HG02763 (cell line): Measurements from ENCODE around the gene APBB2.
"Not testable (repeated sequence)": the region's sequence is repeated elsewhere in the genome, so short reads cannot be mapped to it uniquely, and the experiment has no call there.

Experiments
- ATAC-seq: cut with Tn5 transposase; IDR thresholded peaks from one replicate; pipeline ENCODE4 v1.9.1; 2021; ENCODE audit warnings: mild to moderate bottlenecking, moderate library complexity; ENCODE audit not compliant: unreplicated experiment

Gene APBB2

DNA sequence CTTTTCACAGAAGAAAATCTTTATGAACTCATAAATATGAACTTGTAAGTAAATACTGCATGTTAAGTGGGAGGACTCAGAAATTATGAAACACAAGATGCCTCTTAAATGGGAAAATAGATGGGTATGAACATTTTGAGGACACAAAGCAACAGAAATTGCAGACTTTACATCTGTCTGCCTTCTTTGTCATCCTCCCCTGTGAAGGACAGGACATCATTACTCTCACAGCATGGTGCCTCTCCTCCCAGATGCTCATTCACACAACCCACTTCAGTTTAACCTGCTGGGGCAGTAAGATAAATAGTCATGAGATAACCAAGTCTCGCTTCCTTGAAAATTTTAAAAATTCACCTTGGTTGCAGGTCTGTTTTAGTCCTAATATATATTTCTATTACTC lies 144.5 kb downstream of the APBB2 start:
- no peak for ATAC-seq

DNA sequence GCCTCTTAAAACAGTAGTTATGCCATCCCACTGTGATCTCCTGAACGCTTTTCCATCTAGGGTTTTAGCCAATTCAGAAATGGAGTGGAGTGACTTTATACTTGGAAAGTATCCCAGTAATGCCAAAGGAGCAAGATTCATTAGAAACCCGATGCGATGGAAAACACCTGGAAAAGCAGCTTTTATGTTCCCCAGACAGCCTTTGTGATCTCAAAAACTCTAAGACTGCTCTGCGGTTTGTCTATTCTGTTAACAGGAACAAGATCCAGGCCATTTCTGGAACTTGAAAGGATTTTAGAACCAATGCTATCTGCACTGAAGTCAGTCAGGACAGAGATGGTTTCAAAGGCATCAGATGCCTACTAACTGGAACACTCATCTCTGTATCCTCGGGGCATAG lies 145.1 kb downstream of the APBB2 start:
- no peak for ATAC-seq

DNA sequence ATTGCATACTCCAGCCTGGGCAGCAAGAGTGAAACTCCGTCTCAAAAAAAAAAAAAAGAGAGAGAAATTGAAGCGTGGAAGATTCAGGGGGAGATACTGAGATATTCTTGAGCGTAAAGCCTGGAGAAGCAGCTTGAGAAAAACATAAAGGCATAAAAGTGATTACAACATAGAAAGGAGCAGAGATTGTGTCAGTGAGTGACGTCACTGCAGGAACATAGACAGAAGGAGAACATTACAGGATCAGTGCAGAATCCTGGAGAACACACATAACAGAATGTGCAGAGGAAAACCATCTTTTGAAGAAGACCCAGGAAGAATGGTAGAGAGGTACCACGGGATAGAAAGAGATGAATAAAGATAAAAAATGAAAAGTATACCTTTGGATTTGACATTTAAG lies 147.0 kb downstream of the APBB2 start:
- ATAC-seq = no peak

DNA sequence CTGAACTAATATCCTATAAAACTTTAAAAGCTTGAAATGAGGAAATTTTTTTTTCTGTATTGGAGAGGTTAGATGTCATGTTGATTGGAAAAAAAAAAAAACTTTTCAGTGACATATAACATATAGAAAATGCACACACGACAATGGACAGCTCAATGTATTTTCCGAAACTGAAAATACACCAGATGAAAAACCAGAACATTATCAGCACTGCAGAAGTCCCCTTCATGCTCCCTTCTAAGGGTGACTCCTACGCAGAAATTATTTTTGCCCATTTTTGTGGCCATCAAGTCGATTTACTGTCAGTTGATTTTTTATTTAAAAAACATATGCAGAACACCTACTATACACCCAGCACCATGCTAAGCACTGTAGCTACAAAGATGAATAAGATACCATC lies 148.3 kb downstream of the APBB2 start:
- ATAC-seq = no peak

DNA sequence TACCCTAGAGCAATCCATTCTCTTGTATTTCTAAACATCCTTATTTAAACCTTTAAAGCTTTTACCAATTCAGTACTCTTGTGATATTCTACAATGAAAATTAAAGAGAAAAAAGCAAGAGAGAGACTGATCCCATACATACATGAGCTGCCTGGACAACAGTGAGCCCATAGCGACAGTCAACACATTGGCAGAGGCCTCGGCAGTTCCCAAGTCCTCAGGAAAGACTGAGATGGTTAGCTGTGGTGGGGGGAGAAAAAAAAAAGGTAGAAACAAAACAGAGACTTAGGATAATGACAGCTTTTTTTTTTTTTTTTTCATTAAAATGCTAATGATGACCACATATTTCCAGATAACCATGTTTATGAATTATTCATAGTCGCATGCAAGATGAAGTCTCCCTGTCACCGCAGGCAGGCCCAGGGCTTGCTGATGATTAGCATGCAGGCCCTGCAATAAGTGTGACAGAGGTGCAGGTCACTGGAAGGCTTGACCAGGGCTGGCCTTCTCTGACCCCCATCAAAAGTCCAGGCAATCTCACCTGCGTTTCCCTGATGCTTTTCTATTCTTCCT lies 148.8 kb downstream of the APBB2 start:
- ATAC-seq = no peak

DNA sequence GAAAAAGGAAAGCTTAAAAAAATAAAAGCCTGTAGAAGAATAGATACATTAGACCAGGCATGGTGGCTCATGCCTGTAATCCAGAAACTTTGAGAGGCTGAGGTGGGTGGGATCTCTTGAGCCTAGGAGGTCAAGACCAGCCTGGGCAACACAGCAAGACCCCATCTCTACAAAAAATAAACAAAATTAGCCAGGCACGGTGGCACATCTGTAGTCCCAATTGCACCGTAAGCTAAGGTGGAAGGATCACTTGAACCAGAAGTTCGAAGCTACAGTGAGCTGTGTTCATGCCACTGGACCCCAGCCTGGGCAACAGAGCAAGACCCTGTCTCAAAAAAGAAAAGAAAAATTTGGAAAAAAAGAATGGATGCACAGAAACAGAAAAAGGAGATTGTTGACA lies 149.4 kb downstream of the APBB2 start:
- ATAC-seq = no peak

DNA sequence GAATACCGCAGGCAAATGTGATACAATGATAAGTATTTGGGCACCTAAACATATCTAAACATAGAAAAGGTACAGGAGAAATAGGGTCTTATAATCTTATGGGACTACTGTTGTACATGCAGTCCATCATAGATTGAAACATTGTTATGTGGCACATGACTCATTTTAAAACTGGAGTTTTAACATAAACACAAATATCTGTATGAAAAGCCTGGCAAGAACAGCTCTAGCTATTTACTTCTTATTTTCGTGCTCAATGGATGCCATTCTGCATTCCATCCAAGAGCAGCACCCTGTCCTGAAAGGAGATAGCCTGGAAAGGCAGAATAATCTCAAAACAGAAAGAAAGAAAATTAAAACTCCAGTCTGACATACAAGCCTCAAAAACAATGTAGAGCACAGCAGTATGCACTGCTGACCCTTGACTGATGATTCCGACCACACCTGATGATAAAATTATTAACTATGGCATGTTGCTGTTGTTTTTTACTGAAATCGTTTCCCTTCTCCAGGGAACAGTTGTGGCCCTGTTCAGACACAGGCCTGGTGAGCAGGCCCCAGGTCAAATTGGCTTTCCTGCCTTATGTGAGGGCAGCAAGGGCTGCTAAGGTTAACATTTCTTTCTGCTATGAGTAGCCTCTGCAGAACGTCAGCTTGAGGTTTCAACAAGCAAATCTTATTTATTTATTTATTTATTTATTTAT lies 152.7 kb downstream of the APBB2 start:
- ATAC-seq = no peak

DNA sequence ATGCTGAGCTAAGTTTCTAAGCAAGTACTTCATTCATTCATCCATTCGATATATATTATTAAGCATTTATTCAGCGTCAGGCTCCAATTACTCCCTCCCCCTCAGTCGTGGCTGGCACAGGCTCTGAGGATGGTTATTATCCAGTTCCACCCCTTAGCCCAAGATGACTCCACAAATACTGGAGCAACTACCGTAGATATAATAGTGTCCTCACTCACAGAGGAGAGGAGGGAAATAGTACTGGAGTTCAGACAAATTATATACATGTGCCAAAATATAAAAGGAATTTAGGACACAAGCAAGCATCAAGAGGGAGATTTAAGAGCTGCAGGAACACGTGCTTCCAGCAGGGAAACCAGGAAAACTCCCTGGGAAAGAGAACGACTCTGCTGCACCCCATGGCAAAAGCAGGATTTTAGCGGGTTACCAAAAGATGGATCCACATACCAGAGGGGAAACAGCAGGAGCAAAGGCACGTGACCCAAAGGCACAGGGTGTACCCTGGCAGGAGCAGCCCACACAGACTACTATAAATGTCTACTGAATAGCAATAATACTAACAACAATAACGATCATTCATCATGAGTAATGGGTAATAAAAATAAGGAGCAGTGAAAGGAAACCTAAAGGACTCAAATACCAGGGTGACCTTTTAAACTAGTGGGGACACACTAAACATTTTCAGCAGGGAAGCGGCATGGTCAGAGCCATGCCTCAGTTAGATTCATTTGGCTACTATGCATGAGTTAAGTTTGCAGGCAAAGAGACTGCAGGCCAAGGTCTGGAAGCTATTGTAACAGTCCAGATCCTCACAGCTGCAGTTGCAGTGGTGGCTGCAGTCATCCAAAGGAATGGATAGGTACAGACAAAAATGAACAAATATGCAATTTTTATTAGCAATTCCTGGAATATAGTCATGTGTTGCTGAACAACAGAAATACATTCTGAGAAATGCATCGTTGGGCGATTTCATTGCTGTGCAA lies 153.7 kb downstream of the APBB2 start:
- ATAC-seq = no peak

DNA sequence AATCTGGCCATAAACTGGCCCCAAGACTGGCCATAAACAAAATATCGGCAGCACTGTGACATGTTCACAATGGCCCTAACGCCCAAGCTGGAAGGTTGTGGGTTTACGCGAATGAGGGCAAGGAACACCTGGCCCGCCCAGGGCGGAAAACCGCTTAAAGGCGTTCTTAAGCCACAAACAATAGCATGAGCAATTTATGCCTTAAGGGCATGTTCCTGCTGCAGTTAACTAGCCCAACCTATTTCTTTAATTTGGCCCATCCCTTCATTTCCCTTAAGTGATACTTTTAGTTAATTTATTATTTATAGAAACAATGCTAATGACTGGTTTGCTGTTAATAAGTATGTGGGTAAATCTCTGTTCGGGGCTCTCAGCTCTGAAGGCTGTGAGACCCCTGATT lies 154.9 kb downstream of the APBB2 start:
- ATAC-seq = not testable (repeated sequence)

DNA sequence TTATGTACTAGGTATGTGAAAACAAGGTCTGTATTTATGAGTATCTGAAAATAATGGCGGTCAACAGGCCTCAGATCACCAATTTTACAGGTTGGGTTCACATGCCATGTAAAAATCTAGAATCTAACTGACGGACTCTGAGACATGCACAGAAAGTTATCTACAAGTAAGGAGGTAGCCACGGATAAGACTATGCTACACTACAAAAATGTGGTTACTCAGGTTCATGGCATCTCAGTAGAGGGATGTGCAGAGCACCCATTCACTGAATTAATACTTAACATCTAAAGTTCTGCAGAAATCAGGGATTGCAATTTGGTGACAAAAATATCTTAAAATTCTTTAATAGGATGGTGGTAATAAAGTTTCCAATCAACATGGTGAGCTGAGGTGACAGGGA lies 155.9 kb downstream of the APBB2 start:
- no peak for ATAC-seq

DNA sequence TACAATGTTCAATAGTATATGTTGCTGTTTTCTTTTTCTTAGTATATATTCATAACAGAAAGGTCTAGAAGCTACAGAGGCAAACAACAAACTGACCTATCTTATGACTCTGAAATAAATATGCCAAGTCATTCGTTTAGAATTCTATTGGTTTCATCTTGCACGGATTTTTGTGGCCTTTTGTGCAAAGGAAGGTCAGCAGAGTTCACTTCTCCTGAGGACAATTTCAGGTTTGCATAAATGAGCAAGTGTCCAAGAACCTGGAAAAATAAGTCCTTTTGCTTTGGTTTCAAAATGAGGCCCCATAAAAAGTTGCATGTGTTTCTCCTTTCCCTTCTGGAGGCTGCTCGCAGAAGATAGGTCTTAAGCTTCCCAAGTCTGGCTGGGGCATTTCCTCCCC lies 156.9 kb downstream of the APBB2 start:
- ATAC-seq = no peak

DNA sequence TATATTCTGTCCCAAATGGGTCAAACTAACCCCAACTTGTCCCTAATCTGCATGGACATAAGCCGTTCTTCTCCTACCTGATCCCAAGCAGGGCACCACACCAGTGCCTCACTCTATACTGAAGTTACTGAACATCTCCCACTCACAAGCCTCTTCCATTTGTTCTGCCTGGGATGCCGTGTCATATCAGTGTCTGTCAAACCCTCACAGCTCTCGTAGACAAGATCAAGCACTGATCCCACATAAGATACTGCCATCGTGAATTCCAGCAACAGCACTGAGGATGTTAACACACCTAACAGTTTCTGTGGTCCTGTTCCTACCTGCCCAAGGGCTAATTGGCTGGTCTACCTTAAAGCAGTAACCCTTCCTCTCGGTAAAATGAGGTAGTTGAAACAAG lies 162.1 kb downstream of the APBB2 start:
- no peak for ATAC-seq

DNA sequence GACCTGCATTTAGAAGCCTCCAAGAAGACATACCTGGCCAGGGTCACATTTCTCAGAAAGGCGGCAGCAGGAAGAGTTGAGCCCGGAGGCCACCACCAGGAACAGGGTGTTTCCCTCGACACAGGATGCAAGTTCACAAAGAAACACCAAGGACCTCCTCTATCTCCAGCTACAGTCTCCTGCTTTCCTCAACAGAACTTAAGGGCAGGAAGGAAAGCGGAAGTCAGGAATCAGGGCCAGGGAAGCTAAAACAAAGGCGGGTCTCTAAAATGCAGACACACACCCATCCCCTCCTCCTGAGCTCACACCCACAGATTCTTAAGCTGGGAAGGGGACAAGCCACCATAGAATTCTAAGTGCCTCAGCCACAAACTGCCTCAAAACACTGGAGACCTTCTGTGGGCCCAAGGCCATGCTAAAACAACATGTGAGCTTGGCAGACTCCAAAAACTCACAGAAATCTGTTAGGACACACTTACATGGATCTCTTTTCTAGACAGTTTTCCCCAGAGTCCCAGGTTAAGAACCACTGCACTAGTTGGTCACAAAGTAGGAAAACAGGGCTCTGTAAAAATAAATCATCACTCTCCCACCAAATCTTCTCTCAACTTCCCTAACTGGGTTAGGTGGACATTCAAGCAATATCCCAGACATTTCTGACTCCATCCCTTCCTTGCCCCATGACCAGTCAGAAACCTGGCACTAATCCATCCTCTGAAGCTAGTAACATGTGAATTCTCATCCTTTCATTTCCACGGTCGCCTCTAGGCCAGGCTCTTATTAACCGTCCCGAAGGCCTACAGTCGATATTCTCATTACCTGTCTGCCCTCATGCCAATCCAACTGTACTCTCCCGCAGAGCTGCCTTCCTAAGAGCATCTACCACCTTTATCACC lies 163.2 kb downstream of the APBB2 start:
- no peak for ATAC-seq

DNA sequence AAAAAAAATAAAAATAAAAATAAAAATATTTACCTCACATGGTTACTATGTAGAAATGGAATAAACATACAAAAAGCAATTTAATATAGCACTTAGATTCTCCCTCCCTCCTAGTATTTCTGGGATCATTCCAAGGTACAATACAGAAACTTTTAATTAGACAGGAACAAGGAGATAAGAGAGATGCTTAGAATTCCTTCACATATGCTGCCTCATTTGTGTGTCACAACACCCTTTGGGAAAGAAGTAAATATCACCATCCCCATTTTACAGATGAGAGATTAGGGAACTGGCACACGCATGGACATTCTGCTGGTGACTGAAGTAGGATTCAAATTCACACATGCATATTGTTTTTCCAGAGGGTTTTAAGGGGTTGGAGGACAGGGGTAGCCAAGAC lies 164.2 kb downstream of the APBB2 start:
- ATAC-seq = no peak

DNA sequence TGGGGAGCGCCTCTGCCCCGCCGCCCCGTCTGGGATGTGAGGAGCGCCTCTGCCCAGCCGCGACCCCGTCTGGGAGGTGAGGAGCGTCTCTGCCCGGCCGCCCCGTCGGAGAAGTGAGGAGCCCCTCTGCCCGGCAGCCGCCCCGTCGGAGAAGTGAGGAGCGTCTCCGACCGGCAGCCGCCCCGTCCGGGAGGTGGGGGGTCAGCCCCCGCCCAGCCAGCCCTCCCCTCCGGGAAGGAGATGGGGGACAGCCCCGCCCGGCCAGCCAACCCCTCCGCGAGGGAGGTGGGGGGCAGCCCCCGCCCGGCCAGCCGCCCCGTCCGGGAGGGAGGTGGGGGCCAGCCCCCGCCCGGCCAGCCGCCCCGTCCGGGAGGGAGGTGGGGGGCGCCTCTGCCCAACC lies 165.2 kb downstream of the APBB2 start:
- ATAC-seq = not testable (repeated sequence)

DNA sequence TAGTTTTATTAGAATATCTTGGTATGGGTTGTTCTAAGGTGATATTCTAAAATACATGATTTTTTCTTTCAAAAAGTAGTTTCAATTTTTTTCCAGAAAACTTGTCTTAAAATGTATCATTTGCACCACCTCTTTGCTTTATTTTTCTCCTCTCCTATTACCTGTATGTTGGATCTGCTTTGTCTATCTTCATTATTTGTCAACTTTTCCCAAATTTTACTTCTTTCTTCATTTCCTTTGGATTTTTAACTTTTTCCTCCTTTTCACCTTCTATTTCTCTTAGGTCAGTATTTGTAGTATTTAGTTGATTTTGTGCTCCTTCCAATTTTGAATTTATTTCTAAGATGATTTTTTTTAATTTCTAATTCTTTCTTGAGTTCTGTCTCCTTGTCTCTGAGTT lies 169.6 kb downstream of the APBB2 start:
- ATAC-seq = no peak

DNA sequence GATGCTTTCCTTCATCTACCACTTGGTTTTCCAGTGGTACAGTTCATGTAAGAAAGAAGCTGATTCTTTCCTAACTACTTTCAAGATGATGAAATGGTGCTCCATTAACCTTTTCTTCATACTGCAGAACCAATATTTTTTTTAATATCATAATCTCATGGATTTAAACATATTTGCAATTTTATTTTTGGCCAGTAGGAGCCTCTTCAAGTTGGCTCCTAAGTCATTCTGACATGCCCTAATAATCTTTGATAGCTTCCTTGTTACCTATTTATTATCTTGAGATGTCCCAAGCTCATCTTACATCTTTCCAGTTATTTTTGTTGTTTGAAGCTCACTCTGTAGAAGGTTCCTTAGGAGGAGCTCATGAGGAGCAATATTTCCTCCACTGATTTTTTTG lies 170.2 kb downstream of the APBB2 start:
- no peak for ATAC-seq

DNA sequence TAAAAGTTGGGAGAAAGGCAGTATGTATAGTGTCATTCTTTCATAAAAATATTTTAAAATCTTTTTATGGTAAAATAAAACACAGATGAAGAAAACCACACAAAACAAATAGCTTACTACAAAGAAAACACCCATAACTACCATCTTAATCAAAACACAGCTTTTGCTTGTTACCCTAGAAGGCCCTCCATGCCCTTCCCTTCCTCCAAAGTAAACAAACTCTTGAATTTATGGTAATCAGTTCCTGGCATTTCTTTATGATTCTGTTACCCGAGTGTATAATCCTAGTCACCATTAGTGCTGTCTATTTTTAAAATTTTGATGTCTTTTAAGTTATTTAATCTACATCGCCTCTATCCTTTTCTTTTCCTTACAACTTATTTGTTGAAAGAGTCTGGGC lies 170.9 kb downstream of the APBB2 start:
- no peak for ATAC-seq

DNA sequence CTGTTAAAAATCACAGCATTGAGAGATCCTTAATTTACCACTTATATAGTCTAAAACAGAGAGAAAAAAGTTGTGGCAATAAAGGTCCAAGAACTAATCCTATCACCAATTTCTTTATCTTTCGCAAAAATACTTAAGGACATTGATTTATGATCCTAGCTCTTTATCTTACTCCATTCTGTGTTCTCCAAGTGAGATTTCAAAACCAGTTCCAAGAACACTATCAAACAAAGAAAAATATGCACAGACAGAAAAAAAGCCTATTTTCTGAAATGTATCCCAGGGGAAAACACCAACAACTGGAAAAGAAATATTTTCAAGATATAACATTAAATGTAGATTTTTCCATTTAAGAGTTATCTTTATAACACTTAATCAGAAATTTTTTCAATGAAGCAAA lies 172.8 kb downstream of the APBB2 start:
- no peak for ATAC-seq

DNA sequence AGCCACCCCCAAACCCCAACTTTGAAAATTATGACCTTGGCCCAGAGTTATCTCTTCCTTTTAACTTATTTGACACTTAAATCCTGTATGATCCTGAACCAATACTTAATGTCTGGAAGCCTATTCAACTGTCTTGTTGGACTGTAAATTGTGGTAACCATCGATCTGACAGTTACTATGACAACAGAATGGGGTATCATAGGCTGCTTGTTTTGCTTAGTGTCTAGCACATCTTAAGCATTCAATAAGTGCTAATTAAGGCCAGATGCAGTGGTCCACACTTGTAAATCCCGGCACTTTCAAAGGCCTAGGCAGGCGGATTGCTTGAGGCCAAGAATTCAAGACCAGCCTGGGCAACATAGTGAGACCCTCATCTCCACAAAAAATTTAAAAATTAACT lies 175.0 kb downstream of the APBB2 start:
- ATAC-seq = no peak

DNA sequence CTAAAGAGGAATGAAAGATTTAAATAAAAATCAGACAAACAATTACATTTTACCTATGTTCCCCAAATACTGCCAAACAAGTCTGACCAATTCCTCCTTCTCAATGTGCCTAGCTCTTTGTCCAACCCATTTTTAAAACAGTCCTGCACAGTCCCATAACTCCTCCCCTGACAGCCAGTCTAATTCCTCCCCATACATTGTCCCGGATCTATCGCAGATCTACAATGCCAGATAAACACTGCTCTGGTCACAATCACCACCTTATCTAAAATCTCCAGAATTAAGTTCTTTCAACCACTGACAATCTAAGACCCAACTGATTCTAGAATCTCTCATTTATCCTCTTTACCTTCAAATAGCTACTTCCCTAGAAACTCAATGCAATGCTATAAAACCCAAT lies 176.0 kb downstream of the APBB2 start:
- ATAC-seq = no peak
